ENCODE data around the gene WNT4. TPM values are rescaled to one million over a fixed set of nuclear protein-coding genes. Genes with fewer than 3 reads are reported as not detected.

The WNT4 gene
- 11.3 TPM for total RNA-seq

DNA sequence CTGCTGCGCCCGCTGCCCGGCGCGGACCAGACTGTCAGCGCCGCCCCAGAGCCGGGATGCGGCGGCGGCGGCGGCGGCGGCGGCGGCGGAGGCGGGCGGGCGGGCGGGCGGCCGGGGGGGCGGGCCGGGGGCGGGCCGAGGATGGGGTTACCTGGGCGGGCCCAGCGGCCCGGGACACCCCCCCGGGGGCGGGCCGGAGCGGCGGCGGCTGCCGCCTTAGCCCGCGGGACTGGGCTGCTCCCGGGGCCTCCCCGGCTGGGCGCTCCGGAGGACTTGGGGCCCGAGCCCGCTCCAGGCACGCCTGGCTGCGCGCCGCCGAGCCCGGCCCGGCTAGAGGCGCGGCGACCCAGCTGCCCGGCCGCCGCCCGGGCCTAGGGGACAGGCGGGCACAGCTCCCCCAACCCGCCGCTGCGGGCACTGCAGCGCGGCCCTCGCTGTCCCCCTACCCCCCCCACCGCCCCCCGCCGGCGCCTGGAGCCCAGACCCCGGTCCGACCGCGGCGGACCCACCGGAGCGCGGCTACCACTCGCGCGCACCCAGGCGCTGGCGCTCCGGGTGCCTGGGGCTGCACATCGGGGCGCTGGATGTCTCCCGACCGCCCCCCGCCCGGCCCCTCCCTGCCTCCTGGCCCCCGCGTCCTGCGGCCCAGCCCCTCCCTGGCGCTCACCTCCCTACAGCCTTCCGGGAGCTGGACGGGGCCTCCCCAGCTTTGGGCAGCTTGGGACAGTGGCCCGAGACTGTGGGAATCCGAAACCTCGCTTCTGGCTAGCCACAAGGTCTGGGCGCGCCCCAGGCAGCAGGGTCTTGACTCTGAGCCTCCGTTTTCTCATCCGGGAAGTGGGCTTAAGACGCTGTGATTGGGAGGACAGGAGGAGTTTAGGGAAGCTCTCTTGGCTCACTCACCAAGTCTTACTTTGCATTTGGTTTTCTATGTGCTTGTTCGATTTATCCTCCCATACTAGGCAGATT, at the start of gene WNT4:
WNT4 (minus strand) TSS at position 33 of the 969 bp plus-strand sequence. CDS start 175 bp downstream, outside the sequence.

Other genes with a start within 250 kb of the WNT4 start
- gene HSPG2, start 205.8 kb downstream of the WNT4 start, total RNA-seq: 6.0 TPM
- not detected for gene CELA3B, start 166.1 kb downstream of the WNT4 start, total RNA-seq
- not detected for gene CELA3A, start 141.4 kb downstream of the WNT4 start, total RNA-seq
- gene CDC42, start 90.4 kb downstream of the WNT4 start, total RNA-seq: 577 TPM